Measurements from ENCODE around the gene PGF.

Gene PGF

GRCh38 chr14:74948228-74949175, 6.9 kb downstream of the PGF start:
- ChIA-PET POLR2A (no interaction called here), CTCF (interaction anchor here (1.0 to 6.6 kb wide), 5 partner anchors 43 to 141 kb away, joined by 3 to 66 read pairs (median 5); partner anchors contain the start of genes ACYP1 and ZC2HC1C)
- no peak for TF ChIP-seq ZNF416 (tag by site-specific recombination; IDR thresholded peaks at IDR 0.05)
- TF ChIP-seq ZNF664 (tag by site-specific recombination; IDR thresholded peaks at IDR 0.05), result peak; percentile 71
- H3K9me3 ChIP-seq (ENCODE audit: control insufficient read depth, insufficient read depth, low read depth, low read length), result no peaks in the 10 kb centered on the region
- peaks cover 0 to 86% of the 10 kb centered on the region in 2 experiments; a peak in 2 of 3 replicates for H3K36me3 ChIP-seq (ENCODE audit: control insufficient read depth in 2 of 2, insufficient read depth in 1 of 2, low read length in 2 of 2)
- peaks cover 12% of the 10 kb centered on the region for H3K4me1 ChIP-seq (ENCODE audit: control insufficient read depth, insufficient read depth, low read length)
- H3K27ac ChIP-seq (ENCODE audit: extremely low read depth, low read depth, low read length), result no peak overlapping the region
- no peak overlapping the region for H3K4me3 ChIP-seq (ENCODE audit: low read depth, low read length)

GRCh38 chr14:74947353-74948227, 7.8 kb downstream of the PGF start:
- POLR2A ChIA-PET, result interaction anchor here (0.6 kb wide), 1 partner anchor 109 kb away, joined by 9 read pairs; no protein-coding TSS in a partner anchor
- Histone ChIP-seq H3K4me1 (ENCODE audit: control insufficient read depth, insufficient read depth, low read length) (peaks cover 12% of the 10 kb centered on the region), H3K36me3 (ENCODE audit: control insufficient read depth in 2 of 2, insufficient read depth in 1 of 2, low read length in 2 of 2) (peaks cover 0 to 86% of the 10 kb centered on the region in 2 experiments; a peak in 2 of 3 replicates), H3K27ac (ENCODE audit: extremely low read depth, low read depth, low read length) (no peak overlapping the region), H3K4me3 (ENCODE audit: low read depth, low read length) (no peak overlapping the region), H3K9me3 (ENCODE audit: control insufficient read depth, insufficient read depth, low read depth, low read length) (no peaks in the 10 kb centered on the region)
- no peak for TF ChIP-seq ZEB2 (tag by site-specific recombination; IDR thresholded peaks at IDR 0.05)
- no peak for TF ChIP-seq ZNF24 (tag by site-specific recombination; IDR thresholded peaks at IDR 0.05)
- no peak for TF ChIP-seq ZNF449 (tag by site-specific recombination; IDR thresholded peaks at IDR 0.05)
- TF ChIP-seq ZNF18 (tag by site-specific recombination; IDR thresholded peaks at IDR 0.05), result no peak
- peak; percentile 81 for TF ChIP-seq ZNF664 (tag by site-specific recombination; IDR thresholded peaks at IDR 0.05)
- no peak for TF ChIP-seq ZNF214 (tag by site-specific recombination; IDR thresholded peaks at IDR 0.05; ENCODE audit: borderline replicate concordance)
- CTCF ChIA-PET, result interaction anchor here (0.6 to 6.6 kb wide), 10 partner anchors 11 to 181 kb away, joined by 3 to 66 read pairs (median 3); partner anchors contain the start of genes ACYP1 and ZC2HC1C

- Histone ChIP-seq H3K4me3 (ENCODE audit: low read depth, low read length) (no peak overlapping the region), H3K4me1 (ENCODE audit: control insufficient read depth, insufficient read depth, low read length) (peaks cover 10% of the 10 kb centered on the region), H3K9me3 (ENCODE audit: control insufficient read depth, insufficient read depth, low read depth, low read length) (no peaks in the 10 kb centered on the region), H3K27ac (ENCODE audit: extremely low read depth, low read depth, low read length) (no peak overlapping the region), H3K36me3 (ENCODE audit: control insufficient read depth in 2 of 2, insufficient read depth in 1 of 2, low read length in 2 of 2) (peaks cover 0 to 86% of the 10 kb centered on the region in 2 experiments; a peak in 2 of 3 replicates)
- CTCF ChIA-PET, result interaction anchor here (0.6 to 6.6 kb wide), 12 partner anchors 10 to 182 kb away, joined by 3 to 66 read pairs (median 3); partner anchors contain the start of gene ACYP1
- POLR2A ChIA-PET, result no interaction called here
- TF ChIP-seq ZNF26 (tag by site-specific recombination; IDR thresholded peaks at IDR 0.05) (no peak), ZNF664 (tag by site-specific recombination; IDR thresholded peaks at IDR 0.05) (no peak), SP2 (tag by site-specific recombination; IDR thresholded peaks at IDR 0.05) (peak; percentile 22; the same call in 1 of the 2 replicates), KLF16 (tag by site-specific recombination; IDR thresholded peaks at IDR 0.05) (no peak), ZNF391 (tag by site-specific recombination; IDR thresholded peaks at IDR 0.05; ENCODE audit: borderline replicate concordance, low read depth) (no peak), GLI2 (tag by site-specific recombination; IDR thresholded peaks at IDR 0.05; ENCODE audit: borderline replicate concordance, low read depth) (no peak), ZNF76 (tag by site-specific recombination; IDR thresholded peaks at IDR 0.05; ENCODE audit: borderline replicate concordance, low read depth) (peak; percentile 81), GLIS1 (tag by site-specific recombination; IDR thresholded peaks at IDR 0.05) (peak; percentile 72), ZNF600 (tag by site-specific recombination; IDR thresholded peaks at IDR 0.05) (0 out of 2 replicates have a peak, but pooled peaks have one; percentile 34), KLF17 (tag by site-specific recombination; IDR thresholded peaks at IDR 0.05) (no peak)
These were observed 8.6 kb downstream of the PGF start for GRCh38 chr14:74946659-74947281.
